ENCODE data around the gene CCL16. TPM values are rescaled to one million over a fixed set of nuclear protein-coding genes. Genes with fewer than 3 reads are reported as not detected.

CCL16 gene
- total and polyA plus RNA-seq, 2 of the 4 experiments (the other 2 are of a cell fraction) = not detected

- dilution Hi-C loops (cut with HindIII; ENCODE audit: low sequenced_read_pairs, unreplicated experiment) = no loop called here
These were observed 34.1 kb downstream of the CCL16 start for GRCh38 chr17:35947156-35947585.

More at GRCh38 chr17:35947156-35947585, 34.1 kb downstream of the CCL16 start:
- 0 out of 2 replicates have a peak overlapping the region, but pooled peaks have one; percentile 8 for H3K4me2 ChIP-seq (ENCODE audit: low read depth, low read length)
- WGBS, 2 experiments (ENCODE audit: extremely low coverage in 2 of 2, insufficient read length in 1 of 2) = no CpG with 5 or more reads among the region's 12 CpGs
- H3K27ac ChIP-seq (ENCODE audit: insufficient read depth, low read length) = no peak overlapping the region
- CTCF ChIA-PET = interaction anchor here (0.7 kb wide), 1 partner anchor 77 kb away, joined by 8 read pairs; no protein-coding TSS in a partner anchor
- no peak overlapping the region for H2AK9ac ChIP-seq (replicated peaks; ENCODE audit: low read depth, low read length, poor library complexity)
- no peaks in the 10 kb centered on the region for H3K4me1 ChIP-seq (ENCODE audit: control insufficient read depth, insufficient read depth, low read length)
- TF ChIP-seq CEBPB (IDR thresholded peaks at IDR 0.05; ENCODE audit: low read depth, low read length) = no peak
- peak; percentile 59 for TF ChIP-seq CTCF (conservative IDR thresholded peaks at IDR 0.05; ENCODE audit: low read depth, low read length)
- no peak for TF ChIP-seq NFE2L2 (IDR thresholded peaks at IDR 0.05; ENCODE audit: low read depth, low read length)
- TF ChIP-seq RFX5 (IDR thresholded peaks at IDR 0.05; ENCODE audit: low read depth, low read length) = no peak
- no peak for TF ChIP-seq RCOR1 (IDR thresholded peaks at IDR 0.05; ENCODE audit: insufficient replicate concordance, low read length)
- TF ChIP-seq SMC3 (IDR thresholded peaks at IDR 0.05; ENCODE audit: low read depth, low read length) = peak; percentile 27; the same call in 1 of the 2 replicates
- TF ChIP-seq RAD21 (IDR thresholded peaks at IDR 0.05; ENCODE audit: low read length) = peak; percentile 56
- TF ChIP-seq FOS (IDR thresholded peaks at IDR 0.05; ENCODE audit: low read depth, low read length) = no peak
- no peak for TF ChIP-seq MXI1 (IDR thresholded peaks at IDR 0.05; ENCODE audit: borderline replicate concordance, low read depth, low read length)
- H3K9me1 ChIP-seq (ENCODE audit: insufficient read depth, low read length) = no peaks in the 10 kb centered on the region
- POLR2A ChIA-PET (ENCODE audit: unreplicated experiment) = no interaction called here
- no peak overlapping the region for H3K14ac ChIP-seq (replicated peaks; ENCODE audit: low read depth, low read length)
- no peak overlapping the region for H4K5ac ChIP-seq (ENCODE audit: low read depth, low read length)
- no peaks in the 10 kb centered on the region for H3K36me3 ChIP-seq (ENCODE audit: control insufficient read depth, insufficient read depth, low read length)
- H2BK20ac ChIP-seq (ENCODE audit: low read depth, low read length) = no peak overlapping the region
- H3K79me1 ChIP-seq (ENCODE audit: low read depth in 1 of 2, low read length in 2 of 2) = no peaks in the 10 kb centered on the region
- peak overlapping the region; percentile 12 for H2AFZ ChIP-seq (replicated peaks; ENCODE audit: low read length, poor library complexity)
- DNase-seq (peak; percentile 21), ATAC-seq (ENCODE audit: low read depth) (peak; percentile 92)
- H3K9ac ChIP-seq (ENCODE audit: low read depth, low read length) = no peak overlapping the region
- no peak overlapping the region for H4K91ac ChIP-seq (ENCODE audit: insufficient read depth, low read depth, low read length)
- H2AK5ac ChIP-seq (ENCODE audit: low read depth, low read length) = no peak overlapping the region
- H2BK120ac ChIP-seq (ENCODE audit: low read depth, low read length) = no peak overlapping the region
- no peak overlapping the region for H2BK15ac ChIP-seq (ENCODE audit: low read depth, low read length)
- no peaks in the 10 kb centered on the region for H3K9me3 ChIP-seq (ENCODE audit: control insufficient read depth, insufficient read depth, low read length)
- no TSS peak for BruUV-seq (replicated peaks)
- no peak overlapping the region for H3K23ac ChIP-seq (ENCODE audit: low read depth, low read length)
- no peak overlapping the region for H3K4me3 ChIP-seq (ENCODE audit: insufficient read depth, low read depth, low read length)
- intact Hi-C loops (cut with micrococcal nuclease) (no loop called here), in situ Hi-C loops (cut with MboI; ENCODE audit: low sequenced_read_pairs) (no loop called here)
- no peaks in the 10 kb centered on the region; the same call in none of the 2 replicates for H3K27me3 ChIP-seq (ENCODE audit: control insufficient read depth, insufficient read depth, low read length)
- no peaks in the 10 kb centered on the region for H4K20me1 ChIP-seq (ENCODE audit: insufficient read depth, low read length)
- no peak overlapping the region for H4K8ac ChIP-seq (ENCODE audit: low read depth in 2 of 2, low read length in 2 of 2)
- no peak overlapping the region for H3K56ac ChIP-seq (ENCODE audit: extremely low read depth, insufficient read depth, low read length)
- no peak overlapping the region for H3K4ac ChIP-seq (ENCODE audit: low read depth, low read length)
- H3K18ac ChIP-seq (ENCODE audit: low read depth, low read length) = no peak overlapping the region
- H2BK5ac ChIP-seq (ENCODE audit: low read depth, low read length, poor library complexity, severe bottlenecking) = no peak overlapping the region
